Endometrium (tissue), 2 donors: ENCODE measurements around the gene FARS2.

ENCODE experiments used
- FAIRE-seq: peaks from 2 replicates; lab custom pipeline; 2012; peaks lifted over from hg19 to GRCh38; lab: Jason Lieb, UNC
- donor health status: control.
- donor health status: control.

Gene FARS2

DNA sequence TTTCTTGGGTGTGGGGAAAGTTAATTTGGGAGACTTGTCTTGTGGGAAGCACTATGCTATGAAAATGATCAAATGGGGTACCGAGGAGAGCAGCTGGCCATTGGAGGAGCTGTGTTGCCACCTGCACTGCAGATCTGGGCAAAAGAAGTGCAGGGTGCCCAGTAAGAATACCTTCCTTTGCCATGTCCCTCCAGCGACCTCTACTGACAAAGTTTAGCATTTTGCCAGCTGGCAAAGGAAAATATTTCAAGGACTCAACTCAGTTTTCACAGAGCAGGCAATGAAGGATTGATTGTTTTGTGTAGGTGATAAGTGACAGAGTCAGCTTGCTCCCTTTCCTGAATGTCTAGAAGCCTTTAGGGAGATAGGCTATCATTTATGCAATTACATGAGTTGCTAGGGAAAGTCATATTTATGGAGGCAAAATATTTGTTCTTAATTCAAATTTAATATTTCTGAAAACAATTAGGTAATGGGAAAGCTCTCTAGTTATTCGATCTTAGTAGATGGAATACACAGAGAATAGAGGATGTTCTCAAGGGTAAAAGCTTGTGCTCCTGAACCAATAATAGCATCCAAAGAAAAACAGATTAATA lies 118.4 kb downstream of the FARS2 start:
- FAIRE-seq: no peak

DNA sequence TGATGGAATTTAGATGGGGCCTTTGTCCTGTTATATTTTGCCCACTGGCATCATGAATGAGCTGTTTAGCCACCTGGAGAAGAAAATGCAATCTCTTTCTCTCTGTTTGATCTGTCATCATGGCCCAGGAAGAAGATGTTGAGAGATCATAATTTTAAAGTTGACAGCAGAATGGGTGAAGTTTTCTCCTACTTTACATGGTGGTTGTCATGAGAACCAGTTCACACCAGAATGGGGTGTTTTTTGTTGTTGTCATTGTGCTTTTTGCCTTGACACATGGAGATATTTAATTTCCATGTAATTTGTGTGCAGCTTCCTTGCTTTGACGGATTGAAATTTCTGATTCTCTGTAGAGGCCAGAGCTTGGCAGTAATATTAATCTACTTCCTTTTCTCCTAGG lies 122.5 kb downstream of the FARS2 start:
- no peak for FAIRE-seq

DNA sequence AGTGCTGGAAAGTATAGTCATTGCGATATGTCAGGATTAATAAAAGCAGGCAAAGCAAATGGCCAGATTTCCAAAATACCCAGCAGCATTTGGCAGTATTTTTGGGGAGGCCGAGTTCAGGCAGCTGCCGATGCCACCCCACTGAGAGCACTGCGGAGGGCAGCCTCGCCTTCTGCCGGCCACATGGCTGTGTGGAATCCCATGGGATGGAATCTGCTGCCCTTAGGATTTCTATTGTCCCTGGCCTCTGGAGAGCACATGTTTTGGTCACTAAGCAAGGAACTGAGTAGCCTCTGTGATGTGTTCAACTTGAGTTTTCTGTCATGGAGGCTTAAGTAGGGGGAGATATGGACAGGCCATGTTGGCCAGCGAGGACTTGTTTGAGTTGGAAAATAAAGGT lies 123.0 kb downstream of the FARS2 start:
- FAIRE-seq: no peak

DNA sequence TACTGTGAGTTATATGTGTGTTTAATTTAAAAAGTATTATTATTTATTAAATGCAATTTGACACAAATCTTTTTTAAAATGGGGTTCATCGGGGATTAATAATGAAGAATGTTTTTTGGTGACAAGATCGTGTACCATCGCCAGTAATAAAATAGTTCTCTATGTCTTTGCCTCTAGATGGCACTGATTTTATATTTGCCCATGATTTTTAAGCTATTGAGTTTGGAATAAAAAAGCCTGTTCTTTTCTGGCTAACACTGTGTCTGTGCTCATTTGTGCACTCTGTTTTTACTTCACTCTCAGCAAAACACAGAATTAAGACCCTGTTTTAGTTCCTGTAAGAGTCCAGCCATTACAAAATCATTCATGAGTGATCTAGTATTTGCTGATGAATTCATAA lies 127.0 kb downstream of the FARS2 start:
- no peak for FAIRE-seq

DNA sequence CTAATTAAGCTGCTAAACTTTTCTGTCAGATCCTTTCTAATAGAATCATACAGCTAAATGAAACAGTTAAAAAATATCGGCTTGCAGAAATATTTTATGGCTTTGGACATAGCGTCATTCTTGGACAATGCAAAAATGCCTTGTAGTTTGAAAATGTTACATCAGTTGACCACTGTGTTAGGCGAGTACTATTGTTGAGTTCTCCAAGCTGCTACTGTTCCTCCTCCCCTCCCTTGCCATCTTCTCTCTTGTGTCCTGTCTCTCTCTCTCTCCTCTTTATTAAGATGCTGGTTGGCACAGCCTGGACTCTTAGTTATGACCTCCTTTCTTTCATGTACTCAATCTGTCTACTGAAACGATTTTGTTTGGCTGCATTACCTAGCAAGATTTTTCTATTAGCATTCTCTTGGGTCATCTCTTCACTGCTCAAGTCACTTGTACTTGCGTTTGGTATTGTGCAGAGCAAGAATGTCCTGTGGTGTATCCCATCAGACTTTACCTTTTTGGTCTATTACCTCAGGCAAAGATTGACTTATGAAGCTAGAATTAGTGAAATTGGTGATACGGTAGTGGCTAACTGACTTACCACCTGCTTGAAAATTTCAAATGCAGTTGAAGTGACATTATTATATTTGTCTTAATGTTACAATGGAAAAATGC lies 127.9 kb downstream of the FARS2 start:
- no peak for FAIRE-seq

DNA sequence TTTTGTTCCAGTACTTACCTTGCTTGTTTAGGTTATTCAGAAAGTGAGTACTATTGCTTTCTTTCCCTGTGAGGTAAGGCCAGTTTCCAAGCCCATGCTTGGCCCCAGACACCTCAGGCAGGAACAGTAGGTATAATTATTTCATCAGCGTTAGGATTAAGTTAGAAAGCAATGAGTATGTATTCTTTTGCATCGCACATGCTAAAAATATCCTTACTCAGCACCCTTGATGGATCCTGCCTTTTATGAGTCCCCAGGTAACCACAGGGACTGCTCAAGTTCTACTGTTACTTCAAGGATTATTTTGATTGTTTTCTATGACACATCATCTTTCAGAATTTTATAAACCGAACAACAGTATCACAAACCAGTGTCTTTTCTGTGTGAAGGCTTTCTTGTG lies 128.9 kb downstream of the FARS2 start:
- no peak for FAIRE-seq

DNA sequence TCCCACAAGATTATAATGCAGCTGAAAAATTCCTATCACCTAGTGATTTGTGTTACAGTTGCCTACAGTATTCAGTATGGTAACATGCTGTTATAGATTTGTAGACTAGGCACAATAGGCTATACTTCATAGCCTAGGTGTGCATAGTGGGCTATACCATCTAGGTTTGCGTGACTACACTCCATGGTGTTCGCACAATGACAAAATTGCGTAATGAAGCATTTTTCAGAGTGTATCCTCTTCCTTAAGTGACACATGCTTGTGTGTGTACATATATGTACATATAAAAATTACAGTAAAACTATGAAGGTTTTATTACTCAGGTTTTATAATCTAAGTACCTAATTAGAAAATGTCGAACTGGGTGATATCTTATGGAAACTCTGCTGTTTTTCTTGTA lies 133.0 kb downstream of the FARS2 start:
- no peak for FAIRE-seq

DNA sequence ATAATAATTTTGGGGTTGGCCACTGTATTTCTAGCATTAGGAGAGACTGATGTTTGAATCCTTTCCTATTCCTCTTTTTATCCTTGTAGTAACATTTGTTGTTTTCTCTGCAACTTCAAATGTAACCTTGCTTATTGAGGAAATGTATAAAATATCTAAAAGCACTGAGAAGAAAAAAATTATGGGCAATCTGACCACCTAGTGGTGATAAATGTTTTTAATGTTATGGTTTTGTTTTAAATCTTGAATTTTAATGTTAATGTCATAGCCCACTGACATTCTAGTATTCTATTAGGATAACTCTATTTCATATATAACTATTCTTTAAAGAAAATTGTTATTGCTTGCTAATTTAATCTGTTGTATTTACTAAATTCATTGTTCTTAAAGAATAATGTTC lies 134.4 kb downstream of the FARS2 start:
- no peak for FAIRE-seq

DNA sequence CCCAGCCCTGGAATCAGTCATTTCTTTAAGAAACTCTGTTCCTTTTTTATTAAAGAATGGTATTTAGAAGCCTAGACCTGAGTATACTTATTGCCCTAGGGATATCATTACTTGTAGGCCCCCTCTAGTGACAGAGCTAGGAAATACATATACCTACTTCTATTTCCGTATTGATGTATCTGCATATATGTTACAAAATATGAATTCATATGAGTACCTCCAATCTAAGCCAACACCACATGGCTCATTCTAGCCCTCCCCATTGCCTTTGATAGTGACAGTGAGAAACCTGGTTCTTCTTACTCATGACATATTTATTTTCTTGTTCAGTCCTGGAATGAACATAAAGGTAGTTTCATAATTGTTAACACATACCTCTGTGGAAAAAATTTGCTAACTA lies 137.2 kb downstream of the FARS2 start:
- no peak for FAIRE-seq

DNA sequence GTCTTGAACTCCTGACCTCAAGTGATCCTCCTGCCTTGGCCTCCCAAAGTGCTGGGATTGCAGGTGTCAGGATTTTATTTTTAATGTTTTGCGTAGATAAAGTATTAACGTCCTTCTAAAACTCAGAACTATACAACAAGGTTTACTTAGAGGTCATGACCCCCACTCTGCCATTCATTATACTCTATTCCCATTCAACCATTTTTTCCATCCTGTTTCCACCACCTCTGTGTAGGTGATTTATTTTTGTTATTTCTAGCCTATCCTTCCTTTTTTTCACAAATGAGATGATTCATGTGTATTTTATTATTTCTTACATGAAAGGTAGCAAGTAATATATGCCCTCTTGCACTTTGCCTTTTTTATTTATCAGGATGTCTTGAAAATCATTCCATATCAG lies 138.1 kb downstream of the FARS2 start:
- FAIRE-seq: no peak

DNA sequence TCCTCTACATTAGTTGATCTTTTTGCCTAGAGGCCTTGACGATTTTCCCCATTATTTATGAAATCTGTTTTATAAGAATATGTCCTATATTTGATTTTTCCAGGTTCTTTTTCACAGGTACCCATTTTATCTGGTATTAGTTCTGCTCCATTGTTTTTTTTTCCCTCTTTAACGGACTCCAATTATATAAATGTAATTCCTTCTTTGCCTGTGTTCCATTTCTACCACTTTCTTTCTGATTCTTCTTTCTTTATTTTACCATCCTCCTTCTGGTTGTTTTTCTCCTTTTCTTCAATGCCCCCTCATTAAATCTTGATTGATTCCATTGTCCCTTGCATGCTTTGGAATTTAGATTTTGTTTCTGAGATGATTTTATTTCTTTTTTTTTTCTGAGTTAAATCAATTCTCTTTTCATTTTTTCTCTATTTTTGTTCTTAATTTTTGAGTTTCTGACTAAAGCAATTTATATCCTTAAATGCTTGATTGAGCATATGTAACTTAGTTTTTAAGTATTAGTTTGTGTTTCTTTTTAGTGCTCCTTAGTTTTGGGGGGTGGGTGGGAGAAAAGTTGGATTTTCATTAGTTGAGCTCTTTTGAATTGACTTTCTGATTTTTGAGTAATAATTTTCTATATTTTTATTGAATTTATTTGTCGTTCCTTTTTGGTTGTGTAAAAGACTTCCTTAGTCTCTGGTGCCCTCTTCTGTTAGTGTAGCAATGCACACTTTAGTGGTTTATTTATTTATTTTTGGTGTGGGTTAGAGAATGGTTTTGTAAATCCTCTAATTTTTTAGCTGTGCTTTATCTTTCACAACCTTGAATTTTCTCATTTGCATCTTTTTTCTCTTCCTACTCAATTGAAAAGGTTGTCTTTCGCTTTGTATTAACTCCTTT lies 140.8 kb downstream of the FARS2 start:
- FAIRE-seq: no peak

DNA sequence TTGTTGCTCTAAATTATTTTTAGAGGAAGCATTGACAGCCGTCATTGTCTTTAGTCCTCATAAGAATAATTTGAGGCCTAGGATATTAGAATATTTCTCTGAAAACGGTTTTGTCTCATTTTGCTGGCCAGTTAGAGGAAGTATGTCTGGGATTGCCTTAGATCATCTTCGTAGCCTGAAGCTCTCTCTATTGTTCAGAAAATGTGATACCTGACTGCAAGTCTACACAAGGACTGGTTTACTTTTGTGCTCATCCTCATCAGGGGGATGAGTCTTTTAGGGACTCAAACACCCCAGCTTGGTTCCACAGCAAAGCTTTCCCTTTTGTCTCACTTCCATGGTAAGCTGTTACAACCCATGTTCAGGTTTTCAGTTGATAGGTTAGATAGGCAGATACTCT lies 141.8 kb downstream of the FARS2 start:
- FAIRE-seq: no peak

DNA sequence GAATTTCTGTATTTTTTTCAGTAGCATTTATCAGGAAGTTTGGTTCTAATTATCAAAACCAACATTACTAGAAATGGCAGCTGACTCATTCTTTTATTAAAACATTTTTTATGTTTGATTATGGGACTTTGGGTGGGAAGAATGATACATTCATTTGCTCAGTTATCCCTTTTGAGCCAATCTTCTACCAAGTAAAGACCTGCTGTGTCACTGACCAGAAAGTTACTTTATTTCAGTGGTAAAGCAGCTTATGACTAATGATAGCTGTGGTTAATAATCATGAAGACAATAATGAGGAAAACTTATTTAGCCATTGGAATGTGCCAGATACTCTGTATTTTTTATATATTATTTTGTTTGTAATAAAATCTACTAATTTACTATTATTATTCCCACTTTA lies 142.3 kb downstream of the FARS2 start:
- FAIRE-seq: no peak

DNA sequence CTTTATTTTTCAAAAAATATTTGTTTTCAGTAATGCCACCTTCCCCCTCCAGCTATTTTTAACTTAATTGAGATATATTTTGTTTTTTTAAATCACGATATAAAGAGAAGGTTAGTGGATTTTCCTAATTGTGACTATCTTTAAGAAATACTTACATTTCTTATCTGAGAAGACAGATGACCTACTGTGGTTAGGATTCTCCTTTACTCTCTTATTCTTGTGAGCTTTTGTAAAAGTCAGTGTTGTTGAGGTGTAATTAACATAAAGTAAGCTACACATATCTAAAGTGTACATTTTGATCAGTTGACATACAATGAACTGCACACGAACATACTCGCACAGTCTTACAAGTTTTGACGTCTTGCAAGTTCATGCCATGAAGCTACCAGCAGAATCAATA lies 144.7 kb downstream of the FARS2 start:
- FAIRE-seq: no peak

DNA sequence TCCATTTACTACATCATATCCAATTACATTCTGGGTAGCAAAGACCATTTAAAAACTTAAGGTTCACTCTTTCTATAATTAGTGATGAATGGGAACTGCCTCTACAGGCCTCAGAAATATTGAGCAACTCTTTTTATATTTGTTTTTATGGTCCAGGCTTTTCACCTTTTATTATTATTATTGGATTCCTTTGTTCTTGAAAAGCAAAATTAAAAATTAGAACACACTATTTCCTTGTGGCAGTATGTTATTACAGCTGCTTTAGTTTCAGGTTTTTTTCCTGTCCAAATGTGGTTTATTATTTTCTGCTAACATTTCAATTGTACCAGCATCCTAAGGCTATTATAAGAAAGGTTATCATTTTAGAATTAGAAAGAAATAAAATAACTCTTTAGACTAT lies 150.1 kb downstream of the FARS2 start:
- peak; percentile 12 for FAIRE-seq

DNA sequence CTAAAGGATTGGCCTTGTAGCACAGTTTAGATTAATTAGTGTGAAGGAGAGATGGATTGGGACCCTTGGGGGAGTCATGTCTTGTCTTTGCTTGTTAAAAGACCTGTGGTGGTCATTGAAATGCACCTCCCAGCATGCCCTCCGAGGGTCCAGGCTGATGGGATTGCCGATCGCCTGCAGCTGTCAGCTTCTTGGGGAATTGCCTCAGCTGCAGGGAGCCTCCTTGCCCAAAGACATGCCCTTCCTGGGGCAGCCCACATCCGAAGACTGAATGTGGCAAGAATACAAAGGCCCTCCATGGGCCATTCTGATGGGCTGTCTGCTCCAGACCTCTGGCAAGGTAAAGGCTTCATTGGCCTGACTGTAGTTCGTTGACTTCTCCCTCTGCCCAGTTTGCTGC lies 150.7 kb downstream of the FARS2 start:
- no peak for FAIRE-seq

DNA sequence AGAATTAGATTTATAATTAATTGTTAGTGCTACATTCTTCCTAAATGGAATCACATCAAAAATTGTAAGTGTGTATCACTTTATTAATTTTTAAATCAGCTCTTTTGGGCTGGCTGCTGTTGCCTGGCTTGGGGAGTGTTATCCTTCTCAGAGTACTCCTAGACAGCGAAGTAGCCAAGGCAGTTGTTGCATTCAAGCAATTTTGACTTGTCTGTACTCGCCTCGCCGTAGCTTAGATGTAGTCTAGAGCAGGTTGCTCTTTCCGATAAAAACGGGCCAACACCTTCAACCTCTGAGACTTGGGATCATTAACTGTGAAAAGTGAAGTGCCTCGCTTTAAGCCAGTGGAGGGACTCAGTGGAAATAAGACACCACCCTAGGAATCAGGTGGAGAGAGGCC lies 151.3 kb downstream of the FARS2 start:
- no peak for FAIRE-seq

DNA sequence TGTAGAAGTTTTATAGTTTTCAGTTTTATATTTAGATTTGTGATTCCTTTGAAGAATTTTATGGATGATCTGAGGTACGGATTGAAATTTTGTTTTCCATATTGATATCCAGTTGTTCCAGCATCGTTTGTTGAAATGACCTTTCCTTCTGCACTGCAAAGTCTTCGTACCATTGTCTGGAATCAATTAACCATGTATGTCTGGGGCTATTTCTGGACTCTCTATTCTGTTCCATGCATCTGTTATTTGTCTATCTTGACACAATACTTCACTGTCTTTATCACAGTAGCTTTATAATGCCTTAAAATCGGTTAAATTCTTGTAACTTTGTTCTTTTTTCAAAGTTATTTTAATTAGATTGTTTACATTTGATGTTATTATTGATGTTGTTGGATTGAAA lies 154.9 kb downstream of the FARS2 start:
- peak; percentile 94 for FAIRE-seq

DNA sequence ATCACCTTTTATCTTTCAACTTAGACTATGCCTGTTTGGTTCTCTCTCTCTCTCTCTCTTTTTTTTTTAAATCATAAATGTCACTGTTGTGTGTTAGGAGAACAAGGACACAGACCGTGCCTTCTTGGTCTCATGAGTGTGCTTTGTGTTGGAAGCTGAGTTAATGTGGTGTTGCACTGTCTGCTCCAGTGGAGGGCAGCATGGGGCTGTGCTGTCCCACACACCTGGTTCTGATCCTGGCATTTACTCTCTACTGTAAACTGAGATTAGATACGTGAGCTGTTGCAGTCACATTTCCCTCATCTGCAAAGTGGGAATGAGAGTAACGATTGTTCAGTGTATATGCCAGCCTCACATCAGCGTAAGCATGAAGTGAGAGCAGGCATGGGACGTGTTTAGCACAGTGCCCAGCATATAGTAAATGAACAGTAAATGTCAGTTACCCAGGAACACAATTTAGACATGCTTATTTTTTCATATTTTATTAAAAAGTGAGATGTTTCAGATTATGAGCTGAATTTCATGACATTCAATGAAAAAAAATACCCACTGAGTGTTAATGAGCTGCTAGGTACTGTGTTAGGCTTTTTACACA lies 161.1 kb downstream of the FARS2 start:
- no peak for FAIRE-seq

DNA sequence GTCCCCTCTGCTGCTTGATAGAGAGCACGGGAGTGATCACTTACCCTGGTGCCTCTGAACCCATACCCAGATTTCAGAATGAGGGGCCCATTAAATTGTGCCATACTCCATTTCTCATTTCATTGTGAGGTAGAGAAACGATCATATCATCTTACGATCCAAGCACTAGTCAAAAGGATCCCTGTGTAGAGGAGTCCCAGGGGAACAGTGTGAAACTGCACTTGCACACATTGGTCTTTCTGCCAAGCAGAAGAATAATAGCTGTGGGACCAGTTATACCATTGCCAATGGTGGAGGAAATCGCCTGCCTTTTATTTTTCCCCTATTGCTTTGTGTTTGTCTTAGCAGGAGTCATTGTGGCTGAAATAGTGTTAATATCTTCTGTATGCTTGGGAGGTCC lies 161.9 kb downstream of the FARS2 start:
- no peak for FAIRE-seq

DNA sequence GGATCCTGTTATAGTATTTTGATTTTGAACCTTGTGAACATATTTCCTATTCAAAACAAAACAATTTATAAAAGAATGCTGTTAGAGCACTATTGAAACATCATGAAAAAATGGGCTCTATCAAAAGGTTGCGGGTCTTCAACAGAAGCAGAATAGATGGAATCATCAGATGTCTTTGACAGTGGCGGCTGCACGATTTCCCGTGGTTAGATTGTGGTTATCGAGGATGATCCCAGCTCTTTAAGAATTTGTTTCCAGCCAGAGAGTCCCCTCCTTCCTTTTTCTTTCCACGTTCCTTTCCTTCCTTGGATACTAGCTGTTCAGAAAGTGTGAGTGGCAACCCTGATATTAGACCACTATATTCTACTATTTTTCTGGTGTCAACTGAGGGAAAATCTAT lies 163.4 kb downstream of the FARS2 start:
- no peak for FAIRE-seq

DNA sequence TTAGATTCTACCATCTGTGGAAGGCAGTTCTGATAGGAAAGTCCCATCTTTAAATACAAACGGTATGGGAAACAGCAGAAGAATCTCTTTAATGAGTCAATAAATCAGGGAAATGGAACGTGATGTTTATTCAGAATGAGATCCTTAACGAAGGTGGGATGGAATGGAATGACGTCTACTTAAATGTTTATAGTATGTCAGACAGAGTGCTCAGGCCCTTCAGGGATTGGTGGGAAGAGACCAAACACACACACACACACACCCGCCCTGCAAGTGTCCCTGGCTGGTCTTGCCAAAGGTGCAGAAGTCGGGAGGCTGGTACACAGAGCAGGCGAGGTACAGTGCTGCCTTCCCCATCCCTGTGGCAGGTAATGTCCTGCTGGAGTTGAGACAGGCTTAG lies 164.0 kb downstream of the FARS2 start:
- no peak for FAIRE-seq

DNA sequence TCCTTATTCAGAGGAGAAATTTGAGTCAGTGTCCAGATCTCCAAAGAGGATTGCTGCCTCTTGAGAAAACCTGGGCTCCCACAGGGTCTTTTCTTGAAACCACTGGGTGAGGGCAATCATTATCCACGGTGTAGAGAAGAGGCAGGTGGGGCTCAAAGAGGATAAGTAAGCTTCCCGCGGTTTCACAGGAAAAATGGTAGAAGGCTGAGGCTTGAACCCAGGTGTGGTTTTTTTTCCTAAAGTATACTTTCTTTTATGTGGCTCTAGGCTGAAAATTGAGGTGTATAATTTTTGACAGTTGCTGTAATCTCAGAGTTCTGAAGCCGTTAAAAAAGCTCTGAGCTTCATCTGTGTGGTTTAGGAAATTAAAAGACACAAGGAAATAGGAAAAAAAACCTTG lies 164.5 kb downstream of the FARS2 start:
- FAIRE-seq: no peak
